Measurements from ENCODE around the gene DGKB.

The DGKB gene

GRCh38 chr7:14436878-14437277 lies 465.7 kb downstream of the DGKB start:
- Histone ChIP-seq H3K14ac (ENCODE audit: low read length in 2 of 2) (no peak overlapping the region), H3K18ac (ENCODE audit: low read depth in 1 of 2, low read length in 2 of 2) (no peak overlapping the region), H2AFZ (ENCODE audit: low read depth, low read length) (no peak overlapping the region), H2AK5ac (ENCODE audit: low read length, severe bottlenecking) (no peak overlapping the region), H3K79me1 (replicated peaks; ENCODE audit: low read length, poor library complexity, severe bottlenecking) (no peaks in the 10 kb centered on the region), H3K27me3 (ENCODE audit: control insufficient read depth in 1 of 2, insufficient read depth in 1 of 2, low read length in 2 of 2) (no peaks in the 10 kb centered on the region), H4K91ac (ENCODE audit: low read length) (no peak overlapping the region), H3K9me3 (ENCODE audit: control insufficient read depth, low read length) (no peaks in the 10 kb centered on the region), H2BK120ac (ENCODE audit: low read depth, low read length) (no peak overlapping the region), H2BK12ac (ENCODE audit: low read length in 2 of 2) (no peak overlapping the region), H3K4me1 (ENCODE audit: control insufficient read depth, insufficient read depth, low read depth, low read length) (no peaks in the 10 kb centered on the region), H4K8ac (ENCODE audit: low read length) (no peak overlapping the region), H3K4ac (ENCODE audit: low read depth in 1 of 2, low read length in 2 of 2) (no peak overlapping the region), H3K27ac (ENCODE audit: low read length, poor library complexity, severe bottlenecking) (no peak overlapping the region), H2BK5ac (ENCODE audit: low read depth, low read length, poor library complexity, severe bottlenecking) (no peak overlapping the region), H3K23ac (ENCODE audit: low read length in 2 of 2) (no peak overlapping the region), H3K9ac (ENCODE audit: low read length) (no peak overlapping the region), H2BK15ac (ENCODE audit: low read depth, poor library complexity, severe bottlenecking) (no peak overlapping the region), H3K4me3 (ENCODE audit: insufficient read depth in 1 of 2, low read depth in 1 of 2, low read length in 2 of 2) (no peak overlapping the region), H3K36me3 (ENCODE audit: control insufficient read depth in 1 of 2, insufficient read depth in 2 of 2, low read depth in 1 of 2, low read length in 2 of 2) (no peaks in the 10 kb centered on the region), H3K4me2 (ENCODE audit: low read length, poor library complexity, severe bottlenecking) (no peak overlapping the region)
- no CpG with 5 or more reads among the region's 2 CpGs for WGBS
- no peak for DNase-seq

DNA sequence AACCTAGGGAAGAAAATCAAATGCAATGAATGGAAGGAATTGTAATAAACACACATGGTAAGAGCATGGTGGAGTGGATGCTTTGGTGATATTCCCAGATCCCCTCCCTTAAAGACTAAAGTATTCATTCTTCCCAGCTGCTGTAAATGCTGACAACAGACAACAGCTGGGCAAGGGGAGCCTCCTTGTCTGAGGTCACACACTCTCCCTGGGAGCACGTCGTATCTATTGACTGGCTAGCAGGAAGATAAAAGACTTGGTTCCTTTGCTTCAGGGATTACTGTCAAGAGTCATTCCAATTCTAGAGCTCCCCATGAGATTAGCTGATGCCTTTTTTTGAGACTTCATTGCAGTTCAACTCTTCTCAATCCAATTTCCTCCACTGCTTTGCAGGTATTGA lies 469.6 kb downstream of the DGKB start:
- H2AFZ ChIP-seq (ENCODE audit: low read depth, low read length) = no peak overlapping the region
- no peak overlapping the region for H3K18ac ChIP-seq (ENCODE audit: low read depth in 1 of 2, low read length in 2 of 2)

DNA sequence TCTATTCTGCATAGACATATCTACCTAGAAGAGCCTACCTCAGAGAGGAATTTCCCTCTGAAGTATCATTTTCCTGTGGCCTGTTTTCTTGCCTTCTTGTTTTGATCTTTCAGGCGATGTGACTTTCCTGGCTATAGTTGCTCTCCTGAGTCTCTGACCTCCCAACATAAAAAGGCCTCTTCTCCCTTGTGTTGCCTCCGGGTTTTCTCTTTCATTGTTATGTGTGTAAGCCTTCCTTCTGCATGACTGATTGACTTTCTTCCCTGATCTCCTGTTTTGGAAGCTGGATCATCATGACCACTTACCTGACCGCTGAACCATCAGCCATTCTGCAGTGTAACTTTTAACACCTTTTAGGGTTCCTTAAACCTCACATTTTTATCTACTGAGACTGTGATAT lies 471.6 kb downstream of the DGKB start:
- H2BK120ac ChIP-seq (ENCODE audit: low read depth, low read length) = no peak overlapping the region
- no peaks in the 10 kb centered on the region for H3K79me1 ChIP-seq (replicated peaks; ENCODE audit: low read length, poor library complexity, severe bottlenecking)
- no peak for DNase-seq
- H4K8ac ChIP-seq (ENCODE audit: low read length) = no peak overlapping the region
- no peak overlapping the region for H3K4me3 ChIP-seq (ENCODE audit: insufficient read depth in 1 of 2, low read depth in 1 of 2, low read length in 2 of 2)
- no peak overlapping the region for H2BK12ac ChIP-seq (ENCODE audit: low read length in 2 of 2)
- H2BK15ac ChIP-seq (ENCODE audit: low read depth, poor library complexity, severe bottlenecking) = no peak overlapping the region
- H2BK5ac ChIP-seq (ENCODE audit: low read depth, low read length, poor library complexity, severe bottlenecking) = no peak overlapping the region
- H3K9me3 ChIP-seq (ENCODE audit: control insufficient read depth, low read length) = no peaks in the 10 kb centered on the region
- H3K27me3 ChIP-seq (ENCODE audit: control insufficient read depth in 1 of 2, insufficient read depth in 1 of 2, low read length in 2 of 2) = no peaks in the 10 kb centered on the region
- no peak overlapping the region for H2AK5ac ChIP-seq (ENCODE audit: low read length, severe bottlenecking)
- no peak overlapping the region for H3K27ac ChIP-seq (ENCODE audit: low read length, poor library complexity, severe bottlenecking)
- no peak overlapping the region for H3K23ac ChIP-seq (ENCODE audit: low read length in 2 of 2)
- H3K9ac ChIP-seq (ENCODE audit: low read length) = no peak overlapping the region
- H3K4me1 ChIP-seq (ENCODE audit: control insufficient read depth, insufficient read depth, low read depth, low read length) = no peaks in the 10 kb centered on the region
- no peak overlapping the region for H3K4me2 ChIP-seq (ENCODE audit: low read length, poor library complexity, severe bottlenecking)
- no peak overlapping the region for H3K18ac ChIP-seq (ENCODE audit: low read depth in 1 of 2, low read length in 2 of 2)
- H3K14ac ChIP-seq (ENCODE audit: low read length in 2 of 2) = no peak overlapping the region
- H4K91ac ChIP-seq (ENCODE audit: low read length) = no peak overlapping the region
- WGBS = 87% methylated on average over 3 of the region's 3 CpGs
- no peak overlapping the region for H3K4ac ChIP-seq (ENCODE audit: low read depth in 1 of 2, low read length in 2 of 2)
- no peaks in the 10 kb centered on the region for H3K36me3 ChIP-seq (ENCODE audit: control insufficient read depth in 1 of 2, insufficient read depth in 2 of 2, low read depth in 1 of 2, low read length in 2 of 2)
- no peak overlapping the region for H2AFZ ChIP-seq (ENCODE audit: low read depth, low read length)

More for the DNA sequence above, 469.6 kb downstream of the DGKB start:
- H3K27ac ChIP-seq (ENCODE audit: low read length, poor library complexity, severe bottlenecking) = no peak overlapping the region
- no peak overlapping the region for H3K14ac ChIP-seq (ENCODE audit: low read length in 2 of 2)
- H3K4ac ChIP-seq (ENCODE audit: low read depth in 1 of 2, low read length in 2 of 2) = no peak overlapping the region
- no peak overlapping the region for H3K9ac ChIP-seq (ENCODE audit: low read length)
- no peak overlapping the region for H3K4me3 ChIP-seq (ENCODE audit: insufficient read depth in 1 of 2, low read depth in 1 of 2, low read length in 2 of 2)
- H3K79me1 ChIP-seq (replicated peaks; ENCODE audit: low read length, poor library complexity, severe bottlenecking) = no peaks in the 10 kb centered on the region
- no peak overlapping the region for H3K4me2 ChIP-seq (ENCODE audit: low read length, poor library complexity, severe bottlenecking)
- no peak for DNase-seq
- no peak overlapping the region for H4K91ac ChIP-seq (ENCODE audit: low read length)
- WGBS = 48% methylated on average over 2 of the region's 2 CpGs
- no peak overlapping the region for H2AK5ac ChIP-seq (ENCODE audit: low read length, severe bottlenecking)
- no peak overlapping the region for H4K8ac ChIP-seq (ENCODE audit: low read length)
- no peak overlapping the region for H3K23ac ChIP-seq (ENCODE audit: low read length in 2 of 2)
- no peaks in the 10 kb centered on the region for H3K9me3 ChIP-seq (ENCODE audit: control insufficient read depth, low read length)
- H3K36me3 ChIP-seq (ENCODE audit: control insufficient read depth in 1 of 2, insufficient read depth in 2 of 2, low read depth in 1 of 2, low read length in 2 of 2) = no peaks in the 10 kb centered on the region
- H2BK12ac ChIP-seq (ENCODE audit: low read length in 2 of 2) = no peak overlapping the region
- H3K27me3 ChIP-seq (ENCODE audit: control insufficient read depth in 1 of 2, insufficient read depth in 1 of 2, low read length in 2 of 2) = no peaks in the 10 kb centered on the region
- H2BK15ac ChIP-seq (ENCODE audit: low read depth, poor library complexity, severe bottlenecking) = no peak overlapping the region
- H3K4me1 ChIP-seq (ENCODE audit: control insufficient read depth, insufficient read depth, low read depth, low read length) = no peaks in the 10 kb centered on the region
- H2BK5ac ChIP-seq (ENCODE audit: low read depth, low read length, poor library complexity, severe bottlenecking) = no peak overlapping the region
- H2BK120ac ChIP-seq (ENCODE audit: low read depth, low read length) = no peak overlapping the region

- no CpG with 5 or more reads among the region's 1 CpG for WGBS
- Histone ChIP-seq H2AFZ (ENCODE audit: low read depth, low read length) (no peak overlapping the region), H4K91ac (ENCODE audit: low read length) (no peak overlapping the region), H3K9ac (ENCODE audit: low read length) (no peak overlapping the region), H3K4ac (ENCODE audit: low read depth in 1 of 2, low read length in 2 of 2) (no peak overlapping the region), H2BK12ac (ENCODE audit: low read length in 2 of 2) (no peak overlapping the region), H3K36me3 (ENCODE audit: control insufficient read depth in 1 of 2, insufficient read depth in 2 of 2, low read depth in 1 of 2, low read length in 2 of 2) (no peaks in the 10 kb centered on the region), H2BK120ac (ENCODE audit: low read depth, low read length) (no peak overlapping the region), H2BK15ac (ENCODE audit: low read depth, poor library complexity, severe bottlenecking) (no peak overlapping the region), H3K4me2 (ENCODE audit: low read length, poor library complexity, severe bottlenecking) (no peak overlapping the region), H3K27ac (ENCODE audit: low read length, poor library complexity, severe bottlenecking) (no peak overlapping the region), H3K4me1 (ENCODE audit: control insufficient read depth, insufficient read depth, low read depth, low read length) (no peaks in the 10 kb centered on the region), H3K27me3 (ENCODE audit: control insufficient read depth in 1 of 2, insufficient read depth in 1 of 2, low read length in 2 of 2) (no peaks in the 10 kb centered on the region), H2AK5ac (ENCODE audit: low read length, severe bottlenecking) (no peak overlapping the region), H3K9me3 (ENCODE audit: control insufficient read depth, low read length) (no peaks in the 10 kb centered on the region), H3K79me1 (replicated peaks; ENCODE audit: low read length, poor library complexity, severe bottlenecking) (no peaks in the 10 kb centered on the region), H4K8ac (ENCODE audit: low read length) (no peak overlapping the region), H3K18ac (ENCODE audit: low read depth in 1 of 2, low read length in 2 of 2) (no peak overlapping the region), H3K4me3 (ENCODE audit: insufficient read depth in 1 of 2, low read depth in 1 of 2, low read length in 2 of 2) (no peak overlapping the region), H3K23ac (ENCODE audit: low read length in 2 of 2) (no peak overlapping the region), H2BK5ac (ENCODE audit: low read depth, low read length, poor library complexity, severe bottlenecking) (no peak overlapping the region), H3K14ac (ENCODE audit: low read length in 2 of 2) (no peak overlapping the region)
- no peak for DNase-seq
Observed at GRCh38 chr7:14425559-14425958, 477.0 kb downstream of the DGKB start.
